GM12878 (cell line): ENCODE data around the gene LANCL3.

Experiments
- CBX5 ChIP-seq: sonication (generic); IDR thresholded peaks from 2 replicates; pipeline ENCODE4 v1.6.1; 2016; ENCODE audit warnings: low read depth, moderate library complexity, mild to moderate bottlenecking, inconsistent platforms
- CTCF ChIP-seq, 3 experiments: IDR thresholded peaks in 2 of 3; conservative IDR thresholded peaks in 1 of 3; 2 replicates each; pipeline ENCODE4 v1.5.1; 2011; ENCODE audit warnings: low read depth in 3 of 3, low read length in 3 of 3, mild to moderate bottlenecking in 3 of 3, control low read depth in 2 of 3, moderate library complexity in 2 of 3, inconsistent platforms in 1 of 3, mixed read lengths in 1 of 3; ENCODE audit not compliant: control insufficient read depth in 2 of 3, insufficient read depth in 1 of 3; ENCODE audit errors: extremely low read depth in 1 of 3
- PML ChIP-seq: IDR thresholded peaks from 2 replicates; pipeline ENCODE4 v1.6.1; 2012; ENCODE audit warnings: low read length, inconsistent platforms
- TARDBP ChIP-seq: IDR thresholded peaks from 2 replicates; pipeline ENCODE4 v1.6.1; 2016; ENCODE audit warnings: borderline replicate concordance

DNA sequence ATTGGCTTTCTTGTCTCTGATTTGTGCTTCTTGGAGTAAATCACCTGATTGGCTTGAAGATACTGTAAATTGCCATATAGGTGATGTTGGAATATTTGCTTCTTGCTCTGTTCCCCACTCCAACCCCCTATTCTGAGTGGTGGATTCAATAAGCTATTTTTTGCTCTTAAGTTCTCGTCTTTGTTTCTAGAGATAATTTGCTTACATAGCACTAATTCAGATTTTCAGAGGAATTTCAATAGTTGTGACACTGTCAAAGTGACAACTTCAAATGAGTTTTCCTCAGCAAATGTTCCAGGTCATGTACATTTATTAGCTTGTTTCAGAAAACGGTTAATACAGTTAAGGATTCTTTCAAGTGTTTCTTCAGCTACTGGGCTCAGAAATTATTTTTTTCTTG, 18.6 kb downstream of the LANCL3 start:
- TF ChIP-seq CBX5 (no peak), PML (no peak), CTCF (IDR thresholded peaks at IDR 0.05 in 2 of 3, conservative IDR thresholded peaks at IDR 0.05 in 1 of 3; ENCODE audit: control insufficient read depth in 2 of 3, extremely low read depth in 1 of 3, insufficient read depth in 1 of 3, low read depth in 3 of 3, low read length in 3 of 3) (no peak), TARDBP (no peak)
